Activated T-cell treated with anti-CD3 and anti-CD28 coated beads for 1 hour (primary cell): ENCODE results near the gene GFI1B.
"Not testable (repeated sequence)": the region's sequence is repeated elsewhere in the genome, so short reads cannot be mapped to it uniquely, and the experiment has no call there.

ENCODE experiments used
- DNase-seq: peaks from one replicate; pipeline ENCODE4 v3.0.0-alpha.2; 2020; ENCODE audit warnings: low read depth

The GFI1B gene

GRCh38 chr9:132991351-132992300, 13.1 kb downstream of the GFI1B start:
- DNase-seq, result no peak

GRCh38 chr9:132993511-132993939, 15.0 kb downstream of the GFI1B start:
- DNase-seq, result no peak

- DNase-seq, result no peak
Observed at GRCh38 chr9:132994410-132995120, 16.1 kb downstream of the GFI1B start.

DNA sequence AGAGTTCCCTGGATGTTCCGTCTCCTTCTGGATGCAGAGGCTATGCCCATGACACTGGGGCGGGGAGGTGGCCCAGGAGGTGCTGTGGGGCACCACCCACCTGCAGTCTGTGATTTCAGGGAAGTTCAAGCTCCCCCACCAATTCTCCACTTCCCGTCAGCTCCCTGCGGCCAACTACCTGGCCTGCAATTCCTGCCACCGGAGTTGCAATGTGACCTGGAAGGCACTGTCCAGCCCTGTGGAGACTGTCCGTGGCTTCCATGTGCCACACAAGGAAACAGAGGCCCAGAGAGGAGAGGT, 16.6 kb downstream of the GFI1B start:
- no peak for DNase-seq

- no peak for DNase-seq
Observed at GRCh38 chr9:132995879-132996278, 17.4 kb downstream of the GFI1B start.

DNA sequence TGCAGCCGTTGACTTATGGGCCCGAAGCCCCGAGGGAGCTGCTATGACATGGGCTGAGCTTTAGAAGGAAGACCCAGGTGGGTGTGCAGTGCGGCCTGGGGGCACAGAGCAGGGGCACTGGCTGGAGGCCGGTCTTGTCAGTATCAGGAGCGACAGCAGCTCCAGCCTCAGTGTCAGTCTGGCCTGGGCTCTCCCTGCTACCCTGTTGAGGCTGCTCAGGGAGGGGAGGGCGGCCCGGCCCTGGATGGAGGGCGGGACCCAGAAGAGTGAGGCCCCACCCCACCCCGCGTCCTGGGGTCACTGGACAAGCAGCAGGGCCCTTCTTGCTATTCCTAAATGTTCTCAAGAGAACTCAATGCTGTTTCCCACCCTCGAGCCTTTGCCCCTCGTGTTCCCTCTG, 18.0 kb downstream of the GFI1B start:
- no peak for DNase-seq

- DNase-seq, result no peak
Observed at GRCh38 chr9:132997591-132997990, 19.1 kb downstream of the GFI1B start.

DNA sequence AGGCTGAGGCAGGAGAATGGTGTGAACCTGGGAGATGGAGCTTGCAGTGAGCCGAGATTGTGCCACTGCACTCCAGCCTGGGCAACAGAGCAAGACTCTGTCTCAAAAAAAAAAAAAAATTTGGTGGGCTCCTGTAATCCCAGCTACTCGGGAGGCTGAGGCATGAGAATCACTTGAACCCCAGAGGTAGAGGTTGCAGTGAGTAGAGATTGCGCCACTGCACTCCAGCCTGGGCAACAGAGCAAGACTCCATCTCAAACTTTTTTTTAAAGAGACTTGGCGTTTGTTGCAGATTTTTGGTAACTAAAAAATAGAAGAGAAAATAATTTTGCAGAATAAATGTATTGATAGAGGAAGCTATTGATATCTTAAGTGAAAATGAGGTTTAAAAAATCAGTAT, 19.7 kb downstream of the GFI1B start:
- DNase-seq, result not testable (repeated sequence)

DNA sequence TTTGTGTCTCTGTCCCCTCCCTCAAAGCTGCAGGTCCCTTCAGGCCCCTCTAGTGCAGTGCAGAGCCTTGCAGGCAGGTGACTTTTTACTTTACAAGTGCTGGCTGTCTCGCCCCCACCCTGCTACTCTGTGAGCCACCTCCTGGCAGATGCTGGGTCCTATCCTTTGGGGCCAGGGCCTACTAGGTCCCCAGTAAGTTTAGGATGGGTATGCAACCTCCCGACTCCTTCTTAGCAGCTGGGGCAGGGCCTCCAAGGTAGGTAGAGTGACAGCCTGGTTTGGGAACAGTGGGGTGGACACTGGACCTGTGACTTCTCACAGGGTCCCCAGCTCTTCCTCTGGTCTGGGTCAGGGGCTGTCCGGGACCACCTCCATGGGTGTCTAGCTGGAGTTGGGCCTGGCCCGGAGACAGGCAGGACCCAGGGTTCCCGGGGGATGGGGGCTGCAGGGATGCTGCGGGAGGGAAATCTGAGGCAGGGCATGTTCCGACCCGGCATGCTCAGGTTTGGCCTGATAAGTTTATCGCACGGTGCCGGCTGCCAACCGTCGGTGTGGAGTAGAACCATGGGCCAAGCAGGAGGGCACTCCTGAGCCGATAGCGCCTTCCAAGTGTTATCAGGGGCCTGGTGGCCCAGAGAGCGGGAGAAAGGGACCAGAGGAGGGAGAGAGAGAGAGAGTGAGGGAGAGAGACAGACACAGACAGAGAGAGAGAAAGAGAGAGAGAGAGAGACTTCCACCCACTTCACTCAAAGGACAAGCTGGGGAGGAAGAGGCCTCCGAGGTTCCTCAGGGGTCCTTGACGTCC, 20.5 kb downstream of the GFI1B start:
- no peak for DNase-seq

DNA sequence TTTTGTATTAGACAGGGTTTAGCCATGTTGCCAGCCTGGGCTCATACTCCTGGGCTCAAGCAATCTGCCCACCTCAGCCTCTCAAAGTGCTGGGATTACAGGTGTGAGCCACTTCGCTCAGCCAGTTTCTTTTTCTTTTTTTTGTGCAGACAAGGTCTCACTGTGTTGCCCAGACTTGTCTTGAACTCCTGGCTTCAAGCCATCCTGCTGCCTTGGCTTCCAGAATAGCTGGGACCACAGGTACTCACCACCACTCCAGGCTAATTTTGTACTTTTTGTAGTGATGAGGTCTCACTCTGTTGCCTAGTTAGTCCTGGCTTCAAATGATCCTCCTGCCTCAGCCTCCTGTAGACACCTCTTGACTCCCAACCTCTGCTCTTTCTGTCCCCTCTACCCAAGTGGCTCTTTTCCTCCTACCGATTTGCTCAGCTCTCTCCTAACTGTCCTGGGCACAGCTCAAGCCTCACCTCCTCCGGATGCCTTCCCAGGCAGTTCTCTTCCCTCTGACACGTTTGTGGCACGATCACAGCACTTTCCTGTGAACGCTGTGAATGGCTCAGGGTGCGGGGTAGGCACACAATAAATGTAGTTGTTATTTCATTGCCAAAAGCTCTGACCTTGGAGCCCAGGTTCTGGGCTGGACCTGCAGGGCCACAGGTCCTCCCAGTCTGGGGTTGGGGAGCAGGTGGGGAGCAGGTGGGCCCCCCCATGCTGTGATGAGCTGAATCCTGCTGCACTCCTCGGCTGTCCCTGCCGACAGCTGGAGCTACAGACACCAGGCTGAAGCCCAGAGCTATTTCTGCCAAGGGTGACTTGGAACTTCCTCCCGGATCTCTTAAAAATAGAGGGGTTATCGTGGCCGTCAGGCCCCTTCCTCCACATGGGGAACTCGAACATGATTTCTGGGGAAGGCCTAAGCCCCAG, 23.9 kb downstream of the GFI1B start:
- DNase-seq, result no peak

GRCh38 chr9:133003071-133003461, 24.6 kb downstream of the GFI1B start:
- DNase-seq, result no peak

DNA sequence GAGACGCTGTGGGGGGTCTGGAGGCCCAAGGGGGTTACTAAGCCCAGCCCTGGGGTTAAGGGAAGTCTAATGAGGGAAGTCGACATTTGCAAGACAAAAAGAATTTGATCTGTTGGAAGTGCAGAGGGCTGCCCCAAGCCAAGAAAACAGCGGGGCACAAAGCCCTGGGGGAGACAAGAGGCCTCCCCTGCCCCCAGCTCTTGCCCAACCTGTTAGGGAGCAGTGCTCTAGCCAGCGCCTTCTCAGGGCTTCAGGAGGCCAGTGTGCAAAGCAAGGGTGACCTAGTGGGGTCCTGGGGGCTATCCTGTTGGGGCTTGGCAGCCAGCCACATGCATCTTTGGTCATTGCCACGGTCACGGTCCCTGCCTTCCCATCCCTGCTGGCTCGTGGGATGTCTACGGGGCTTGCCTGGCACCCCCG, 25.2 kb downstream of the GFI1B start:
- no peak for DNase-seq

GRCh38 chr9:133004091-133004998, 25.9 kb downstream of the GFI1B start:
- DNase-seq, result no peak

GRCh38 chr9:133004999-133005760, 26.7 kb downstream of the GFI1B start:
- no peak for DNase-seq

DNA sequence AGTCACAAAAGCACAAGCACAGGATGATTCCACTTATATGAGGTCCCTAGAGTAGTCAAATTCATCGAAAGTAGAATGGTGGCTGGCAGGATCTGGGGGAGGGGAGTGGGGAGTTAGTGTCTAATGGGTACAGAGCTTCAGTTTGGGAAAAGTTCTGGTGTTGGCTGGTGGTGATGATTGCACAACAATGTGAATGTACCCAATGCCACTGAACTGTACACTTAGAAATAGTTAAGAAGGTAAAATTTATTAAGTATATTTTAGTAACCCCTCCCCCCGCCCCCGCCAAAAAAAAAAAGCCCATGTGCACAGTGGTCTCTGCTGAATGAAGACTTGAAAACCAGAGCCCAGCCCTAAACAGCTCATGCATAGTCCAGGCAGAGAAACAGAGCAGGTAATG, 27.5 kb downstream of the GFI1B start:
- DNase-seq, result no peak

- DNase-seq, result no peak
Observed at GRCh38 chr9:133006731-133007352, 28.3 kb downstream of the GFI1B start.

GRCh38 chr9:133008406-133008805, 29.9 kb downstream of the GFI1B start:
- no peak for DNase-seq

GRCh38 chr9:133008824-133009223, 30.3 kb downstream of the GFI1B start:
- DNase-seq, result no peak

- DNase-seq, result no peak
Observed at GRCh38 chr9:133009906-133010582, 31.6 kb downstream of the GFI1B start.
